Tibial nerve (tissue), 4 donors: ENCODE data around the gene GUCY2C. TPM values are rescaled to one million over a fixed set of nuclear protein-coding genes. Genes with fewer than 3 reads are reported as not detected.

ENCODE experiments used
- DNase-seq, 2 donors: peaks; one replicate each; pipeline ENCODE4 v3.0.0-alpha.2; 2019; ENCODE audit warnings: low spot score in 2 of 2
- H3K27ac ChIP-seq, 4 donors: fragments of 200-600 bp; sonication (generic) in 3 of 4; one replicate each; pipeline ENCODE4 v1.5.1; 2017 to 2019; ENCODE audit warnings: mild to moderate bottlenecking in 1 of 4
- H3K27me3 ChIP-seq, 2 donors: fragments of 200-600 bp; sonication (generic) in 1 of 2; one replicate each; pipeline versions ENCODE4 v1.5.1 to v1.6.0; 2017 to 2019
- H3K36me3 ChIP-seq, 3 donors: fragments of 200-600 bp; sonication (generic); one replicate each; pipeline ENCODE4 v1.5.1; 2018 to 2019
- H3K4me1 ChIP-seq, 4 donors: fragments of 200-600 bp; sonication (generic) in 3 of 4; one replicate each; pipeline ENCODE4 v1.5.1; 2017 to 2019
- H3K4me3 ChIP-seq, 4 donors: fragments of 200-600 bp; sonication (generic) in 3 of 4; one replicate each; pipeline ENCODE4 v1.5.1; 2017 to 2019; ENCODE audit warnings: mild to moderate bottlenecking in 1 of 4, moderate library complexity in 1 of 4
- H3K9me3 ChIP-seq, 4 donors: fragments of 200-600 bp; sonication (generic) in 3 of 4; one replicate each; pipeline ENCODE4 v1.5.1; 2017 to 2019
- EP300 ChIP-seq, 2 donors: sonication (generic); formaldehyde crosslinking; IDR thresholded peaks; one replicate each; pipeline ENCODE4 v1.6.1; 2017; ENCODE audit warnings: antibody characterized with exemption in 2 of 2, mild to moderate bottlenecking in 1 of 2
- POLR2A ChIP-seq, 2 donors: fragments of 450-650 bp; IDR thresholded peaks; one replicate each; pipeline ENCODE4 v1.6.1; 2017; ENCODE audit warnings: antibody characterized with exemption in 2 of 2, mild to moderate bottlenecking in 2 of 2, moderate library complexity in 2 of 2
- WGBS, 2 donors: methylation state at CpG; one replicate each; pipeline ENCODE4 v1.1.5; 2018; 5-methylcytosine and 5-hydroxymethylcytosine counted together
- total RNA-seq, 4 donors: library from RNA; depleted of rRNA; stranded (reverse); fragments of >200 nt; gene quantifications; one replicate each; pipeline ENCODE4 v1.1.0, GENCODE V29; 2016
- TF ChIP-seq, protein P1 (sequence below), 5 experiments: fragments of 200-600 bp in 3 of 5; fragments of 450-650 bp in 2 of 5; sonication (generic) in 3 of 5; IDR thresholded peaks; one replicate each; pipeline ENCODE4 v1.5.1; 2016 to 2019; ENCODE audit warnings: antibody characterized with exemption in 5 of 5, mild to moderate bottlenecking in 3 of 5, moderate library complexity in 2 of 5

The GUCY2C gene
- total RNA-seq, 4 donors from 2014 or later = not detected

DNA sequence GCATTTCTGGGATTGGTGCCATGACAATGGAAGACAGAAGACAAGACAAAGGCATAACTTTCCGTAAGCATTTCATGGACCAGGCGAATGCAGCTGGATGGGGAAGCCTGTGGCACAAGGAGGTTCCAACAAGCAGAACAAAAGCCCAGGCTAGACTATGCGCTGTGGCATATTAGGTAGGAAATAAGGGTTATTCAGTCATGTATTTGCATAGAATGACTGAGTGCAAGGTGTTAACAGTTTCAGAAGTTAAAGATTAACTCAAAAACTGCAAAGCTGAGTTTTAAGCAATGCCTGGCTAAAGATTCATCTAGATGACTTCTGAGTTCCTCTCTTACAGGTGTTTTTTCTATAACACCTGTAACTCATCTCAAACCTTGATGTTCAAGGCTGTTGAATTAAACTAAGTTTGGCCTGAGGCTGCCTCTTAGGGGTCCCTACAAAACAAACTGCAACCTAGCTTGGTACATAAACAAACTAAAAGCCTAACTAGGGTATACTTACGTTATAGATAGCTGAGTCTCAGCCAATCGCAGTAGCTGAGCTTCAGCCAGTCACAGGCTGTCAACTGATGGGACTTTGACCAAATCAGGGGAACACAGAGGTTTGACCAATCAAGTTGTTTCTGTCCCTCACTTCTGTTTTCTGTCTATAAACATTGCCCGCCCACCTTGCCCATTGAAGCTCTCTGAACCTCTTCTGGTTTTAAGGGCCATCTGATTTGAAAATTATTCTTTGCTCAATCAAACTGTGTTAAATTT is 76.5 kb downstream of the GUCY2C start:
- no peak for TF ChIP-seq POLR2A (IDR thresholded peaks at IDR 0.05)
- TF ChIP-seq, protein P1, sequence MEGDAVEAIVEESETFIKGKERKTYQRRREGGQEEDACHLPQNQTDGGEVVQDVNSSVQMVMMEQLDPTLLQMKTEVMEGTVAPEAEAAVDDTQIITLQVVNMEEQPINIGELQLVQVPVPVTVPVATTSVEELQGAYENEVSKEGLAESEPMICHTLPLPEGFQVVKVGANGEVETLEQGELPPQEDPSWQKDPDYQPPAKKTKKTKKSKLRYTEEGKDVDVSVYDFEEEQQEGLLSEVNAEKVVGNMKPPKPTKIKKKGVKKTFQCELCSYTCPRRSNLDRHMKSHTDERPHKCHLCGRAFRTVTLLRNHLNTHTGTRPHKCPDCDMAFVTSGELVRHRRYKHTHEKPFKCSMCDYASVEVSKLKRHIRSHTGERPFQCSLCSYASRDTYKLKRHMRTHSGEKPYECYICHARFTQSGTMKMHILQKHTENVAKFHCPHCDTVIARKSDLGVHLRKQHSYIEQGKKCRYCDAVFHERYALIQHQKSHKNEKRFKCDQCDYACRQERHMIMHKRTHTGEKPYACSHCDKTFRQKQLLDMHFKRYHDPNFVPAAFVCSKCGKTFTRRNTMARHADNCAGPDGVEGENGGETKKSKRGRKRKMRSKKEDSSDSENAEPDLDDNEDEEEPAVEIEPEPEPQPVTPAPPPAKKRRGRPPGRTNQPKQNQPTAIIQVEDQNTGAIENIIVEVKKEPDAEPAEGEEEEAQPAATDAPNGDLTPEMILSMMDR (IDR thresholded peaks at IDR 0.05) = no peak
- no peak for TF ChIP-seq EP300 (IDR thresholded peaks at IDR 0.05)
- H3K27ac ChIP-seq = no peak overlapping the region
- WGBS, 2 donors = 89 to 95% methylated on average over 6 of the region's 6 CpGs
- H3K27me3 ChIP-seq = no peaks in the 10 kb centered on the region
- H3K4me1 ChIP-seq = no peaks in the 10 kb centered on the region
- no peaks in the 10 kb centered on the region for H3K9me3 ChIP-seq
- DNase-seq = no peak
- no peaks in the 10 kb centered on the region for H3K36me3 ChIP-seq
- no peak overlapping the region for H3K4me3 ChIP-seq

DNA sequence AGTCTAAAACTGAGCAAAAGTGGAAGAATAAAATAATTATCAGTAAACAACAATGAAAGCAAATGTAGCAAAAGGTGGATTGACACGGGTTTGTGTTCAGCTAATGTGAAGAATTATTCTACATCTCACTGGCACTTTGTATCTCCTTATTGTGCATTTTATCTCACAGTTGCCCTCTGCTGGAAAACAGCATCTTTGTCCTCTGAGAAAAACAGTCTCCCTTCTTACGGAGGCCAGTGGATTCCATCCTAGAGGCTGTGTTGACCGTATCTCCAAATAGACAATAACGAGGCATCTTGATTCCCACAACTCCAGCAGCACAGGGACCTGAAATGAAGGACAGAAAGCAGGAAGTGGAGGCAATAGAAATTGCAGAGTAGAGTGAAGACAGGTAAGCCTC is 77.4 kb downstream of the GUCY2C start:
- H3K27ac ChIP-seq = no peak overlapping the region
- 26 to 29% methylated on average over 4 of the region's 4 CpGs for WGBS, 2 donors
- H3K4me1 ChIP-seq = no peaks in the 10 kb centered on the region
- no peak overlapping the region for H3K4me3 ChIP-seq
- DNase-seq = peak in 1 of 2 donors; percentile 38
- H3K27me3 ChIP-seq = no peaks in the 10 kb centered on the region
- no peaks in the 10 kb centered on the region for H3K9me3 ChIP-seq
- no peak for TF ChIP-seq POLR2A (IDR thresholded peaks at IDR 0.05)
- TF ChIP-seq, protein P1 (IDR thresholded peaks at IDR 0.05) = peak in 4 of 5 experiments; percentile 23 to 46 (median 35)
- H3K36me3 ChIP-seq = no peaks in the 10 kb centered on the region

DNA sequence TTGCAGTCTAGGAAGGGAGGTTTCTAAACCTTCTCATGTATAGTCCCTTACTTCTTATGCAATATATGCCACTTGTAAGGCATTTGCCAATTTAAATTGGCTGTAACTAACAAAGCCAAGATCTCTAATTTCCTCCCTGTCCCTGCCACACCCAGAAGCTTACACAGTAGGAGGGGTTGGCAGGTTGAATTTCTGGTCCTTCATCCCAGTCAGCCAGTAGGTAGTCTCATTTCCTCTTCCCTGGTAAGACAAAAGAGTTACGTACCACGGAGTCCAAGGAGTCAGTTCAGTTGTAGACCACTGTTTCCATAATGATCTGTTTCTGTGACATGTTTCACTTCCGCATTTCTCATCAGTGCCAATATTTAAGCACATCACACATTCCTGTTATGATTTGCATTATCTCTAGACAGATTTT is 81.7 kb downstream of the GUCY2C start:
- WGBS, 2 donors = 64 to 68% methylated on average over 3 of the region's 3 CpGs
- no peak for TF ChIP-seq EP300 (IDR thresholded peaks at IDR 0.05)
- TF ChIP-seq, protein P1 (IDR thresholded peaks at IDR 0.05) = no peak
- TF ChIP-seq POLR2A (IDR thresholded peaks at IDR 0.05) = no peak
- no peak overlapping the region for H3K4me3 ChIP-seq

DNA sequence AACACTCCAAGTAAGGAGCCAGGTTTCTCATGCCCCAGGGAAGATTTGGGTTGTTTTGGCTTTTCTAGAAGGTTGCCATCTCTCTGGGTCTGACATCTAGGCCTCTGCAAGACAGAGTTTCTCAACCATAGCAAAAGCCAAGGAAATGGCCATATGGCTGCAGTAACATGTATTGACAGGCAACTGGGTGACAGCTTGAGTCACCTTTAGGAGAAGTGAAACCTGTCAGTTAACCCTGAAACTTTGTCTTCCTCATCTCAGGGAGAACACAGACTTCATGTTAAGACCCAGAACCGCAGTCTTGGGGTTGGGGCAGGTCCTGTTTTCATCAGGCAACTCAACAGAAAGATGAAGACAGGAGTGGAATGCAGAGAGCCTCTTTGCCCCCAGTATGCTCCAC is 82.7 kb downstream of the GUCY2C start:
- Histone ChIP-seq H3K4me3 (no peak overlapping the region), H3K36me3 (no peaks in the 10 kb centered on the region), H3K4me1 (peaks cover 0 to 11% (median 0%) of the 10 kb centered on the region in 4 donors), H3K27ac (no peak overlapping the region), H3K27me3 (no peaks in the 10 kb centered on the region), H3K9me3 (peaks cover 0 to 15% (median under 1%) of the 10 kb centered on the region in 4 donors)
- WGBS, 2 donors = 62 to 72% methylated on average over 1 of the region's 1 CpG
- no peak for TF ChIP-seq POLR2A (IDR thresholded peaks at IDR 0.05)
- TF ChIP-seq, protein P1 (IDR thresholded peaks at IDR 0.05) = no peak
- no peak for TF ChIP-seq EP300 (IDR thresholded peaks at IDR 0.05)
- no peak for DNase-seq

More for the DNA sequence above, 81.7 kb downstream of the GUCY2C start:
- Histone ChIP-seq H3K4me1 (peaks cover 0 to 11% (median 0%) of the 10 kb centered on the region in 4 donors), H3K36me3 (no peaks in the 10 kb centered on the region), H3K9me3 (peaks cover 0 to 13% (median 0%) of the 10 kb centered on the region in 4 donors), H3K27ac (no peak overlapping the region), H3K27me3 (no peaks in the 10 kb centered on the region)
- no peak for DNase-seq

DNA sequence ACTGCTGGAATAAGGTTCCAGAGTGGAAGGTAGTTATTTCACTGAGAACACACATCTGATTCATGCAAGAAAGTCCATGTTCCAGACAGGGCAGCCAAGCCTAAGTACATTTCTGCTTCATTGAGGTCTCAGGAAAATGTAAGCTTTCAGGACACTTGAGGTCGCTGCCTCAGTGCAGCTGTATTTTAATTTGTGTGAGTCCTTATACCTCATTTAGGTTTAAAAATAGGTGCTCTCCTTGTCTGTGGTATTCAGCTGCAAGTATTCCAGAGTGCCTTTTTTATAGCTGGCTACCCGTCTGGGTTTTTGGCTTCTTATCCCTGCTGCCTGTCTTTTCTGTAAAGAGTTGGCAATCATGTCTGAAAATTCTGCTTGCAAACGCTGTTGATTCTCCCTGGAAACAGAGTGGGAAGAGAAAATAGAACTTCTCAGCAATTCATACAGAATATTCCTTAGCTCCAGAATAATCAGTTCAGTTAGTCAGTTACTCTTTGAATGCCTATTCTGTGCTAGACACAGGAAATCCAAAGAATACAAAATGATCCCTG is 83.4 kb downstream of the GUCY2C start:
- Histone ChIP-seq H3K27me3 (no peaks in the 10 kb centered on the region), H3K4me1 (peaks cover 0 to 11% (median 0%) of the 10 kb centered on the region in 4 donors), H3K4me3 (no peak overlapping the region), H3K27ac (no peak overlapping the region), H3K36me3 (no peaks in the 10 kb centered on the region), H3K9me3 (peaks cover 0 to 18% (median 4%) of the 10 kb centered on the region in 4 donors)
- WGBS, 2 donors = 32 to 47% methylated on average over 3 of the region's 3 CpGs
- DNase-seq = no peak
- TF ChIP-seq POLR2A (IDR thresholded peaks at IDR 0.05) = no peak
- TF ChIP-seq, protein P1 (IDR thresholded peaks at IDR 0.05) = no peak
- no peak for TF ChIP-seq EP300 (IDR thresholded peaks at IDR 0.05)
